Body of pancreas (tissue), 4 donors: ENCODE data around the gene DAB1. TPM values are rescaled to one million over a fixed set of nuclear protein-coding genes. Genes with fewer than 3 reads are reported as not detected.

Experiments used
- ATAC-seq: fragments of 150-250 bp; one replicate; pipeline ENCODE4 v1.9.1; 2016
- DNase-seq, 4 donors: peaks; one replicate each; pipeline ENCODE4 v3.0.0-alpha.2; 2019
- H3K27ac ChIP-seq, 4 donors: fragments of 200-600 bp; sonication (generic); 1 replicate in 3 of 4; 2 replicates in 1 of 4; pipeline versions ENCODE4 v1.5.1 to v1.6.1; 2016 to 2019; ENCODE audit warnings: mild to moderate bottlenecking in 1 of 4, mixed read lengths in 1 of 4, moderate library complexity in 1 of 4
- H3K27me3 ChIP-seq, 2 donors: fragments of 200-600 bp; sonication (generic); one replicate each; pipeline ENCODE4 v1.6.0; 2016; ENCODE audit warnings: mild to moderate bottlenecking in 1 of 2
- H3K36me3 ChIP-seq, 2 donors: fragments of 200-600 bp; sonication (generic); replicated peaks in 1 of 2; 2 replicates each; pipeline ENCODE4 v1.5.1; 2016; ENCODE audit warnings: low read depth in 2 of 2; ENCODE audit not compliant: insufficient read depth in 1 of 2
- H3K4me1 ChIP-seq: fragments of 200-600 bp; sonication (generic); one replicate; pipeline ENCODE4 v1.6.0; 2016
- H3K4me3 ChIP-seq, 2 donors: fragments of 200-600 bp; sonication (generic); 1 replicate in 1 of 2; 2 replicates in 1 of 2; pipeline ENCODE4 v1.5.1; 2016 to 2019
- H3K9me3 ChIP-seq, 3 donors: fragments of 200-600 bp; sonication (generic); 1 replicate in 2 of 3; 2 replicates in 1 of 3; pipeline ENCODE4 v1.5.1; 2016
- CTCF ChIP-seq, 7 experiments: fragments of 450-650 bp in 4 of 7; fragments of 200-600 bp in 3 of 7; sonication (generic) in 3 of 7; IDR thresholded peaks; one replicate each; pipeline ENCODE4 v1.5.1; 2016 to 2019; ENCODE audit warnings: antibody characterized with exemption in 7 of 7
- POLR2A ChIP-seq, 3 donors: fragments of 450-650 bp; IDR thresholded peaks; one replicate each; pipeline ENCODE4 v1.6.1; 2016; ENCODE audit warnings: antibody characterized with exemption in 3 of 3, mild to moderate bottlenecking in 2 of 3
- WGBS, 2 donors: methylation state at CpG; one replicate each; pipeline ENCODE4 v1.1.5; 2017; 5-methylcytosine and 5-hydroxymethylcytosine counted together
- intact Hi-C: fragments of 100-400 bp; cut with DNase I; formaldehyde crosslinking; loops from one replicate; pipeline ENCODE4 v1.15.1; 2023
- total RNA-seq, 2 donors: library from RNA; depleted of rRNA; stranded (reverse); fragments of >200 nt; gene quantifications; one replicate each; pipeline ENCODE4 v1.1.0, GENCODE V29; 2016

The DAB1 gene
- total RNA-seq, 2 donors from 2014 or later = under 0.01 TPM; not detected in 1

- TF ChIP-seq CTCF (IDR thresholded peaks at IDR 0.05) (no peak), POLR2A (IDR thresholded peaks at IDR 0.05) (no peak)
- no peaks in the 10 kb centered on the region for H3K9me3 ChIP-seq
- H3K4me1 ChIP-seq = no peaks in the 10 kb centered on the region
- H3K4me3 ChIP-seq = no peak overlapping the region
- H3K36me3 ChIP-seq = no peaks in the 10 kb centered on the region
- intact Hi-C loops = no loop called here
- no peaks in the 10 kb centered on the region for H3K27me3 ChIP-seq
- WGBS, 2 donors = 87 to 92% methylated on average over 3 of the region's 3 CpGs
- H3K27ac ChIP-seq = no peak overlapping the region
- no peak for ATAC-seq
- DNase-seq = no peak
Measured at GRCh38 chr1:57060451-57060850, 363.4 kb downstream of the DAB1 start.

GRCh38 chr1:57058652-57059501 lies 365.0 kb downstream of the DAB1 start:
- WGBS, 2 donors = 83 to 84% methylated on average over 6 of the region's 6 CpGs
- TF ChIP-seq CTCF (IDR thresholded peaks at IDR 0.05) = no peak
- no peak for TF ChIP-seq POLR2A (IDR thresholded peaks at IDR 0.05)
- intact Hi-C loops = no loop called here
- H3K4me3 ChIP-seq = no peak overlapping the region
- no peak for DNase-seq
- no peak overlapping the region for H3K27ac ChIP-seq
- H3K9me3 ChIP-seq = no peaks in the 10 kb centered on the region
- H3K27me3 ChIP-seq = no peaks in the 10 kb centered on the region
- H3K4me1 ChIP-seq = no peaks in the 10 kb centered on the region
- H3K36me3 ChIP-seq = no peaks in the 10 kb centered on the region
- no peak for ATAC-seq

GRCh38 chr1:57048856-57049255 lies 375.0 kb downstream of the DAB1 start:
- Histone ChIP-seq H3K4me1 (no peaks in the 10 kb centered on the region), H3K27me3 (no peaks in the 10 kb centered on the region), H3K4me3 (no peak overlapping the region), H3K36me3 (no peaks in the 10 kb centered on the region), H3K9me3 (no peaks in the 10 kb centered on the region), H3K27ac (no peak overlapping the region)
- no peak for TF ChIP-seq POLR2A (IDR thresholded peaks at IDR 0.05)
- TF ChIP-seq CTCF (IDR thresholded peaks at IDR 0.05) = no peak
- 66 to 70% methylated on average over 9 of the region's 9 CpGs for WGBS, 2 donors
- DNase-seq = no peak
- no peak for ATAC-seq
- intact Hi-C loops = no loop called here

GRCh38 chr1:57046462-57046861 lies 377.4 kb downstream of the DAB1 start:
- ATAC-seq = no peak
- Histone ChIP-seq H3K4me1 (no peaks in the 10 kb centered on the region), H3K36me3 (no peaks in the 10 kb centered on the region), H3K4me3 (no peak overlapping the region), H3K27ac (no peak overlapping the region), H3K27me3 (no peaks in the 10 kb centered on the region), H3K9me3 (no peaks in the 10 kb centered on the region)
- intact Hi-C loops = no loop called here
- WGBS, 2 donors = 46 to 50% methylated on average over 1 of the region's 1 CpG
- TF ChIP-seq POLR2A (IDR thresholded peaks at IDR 0.05) = no peak
- no peak for TF ChIP-seq CTCF (IDR thresholded peaks at IDR 0.05)
- no peak for DNase-seq

GRCh38 chr1:57041901-57042300 lies 382.0 kb downstream of the DAB1 start:
- H3K36me3 ChIP-seq = no peaks in the 10 kb centered on the region

More at GRCh38 chr1:57041901-57042300, 382.0 kb downstream of the DAB1 start:
- Histone ChIP-seq H3K27ac (no peak overlapping the region), H3K4me3 (no peak overlapping the region), H3K9me3 (no peaks in the 10 kb centered on the region), H3K4me1 (no peaks in the 10 kb centered on the region), H3K27me3 (no peaks in the 10 kb centered on the region)
- ATAC-seq (no peak), DNase-seq (no peak)
- intact Hi-C loops = no loop called here
- no peak for TF ChIP-seq POLR2A (IDR thresholded peaks at IDR 0.05)
- TF ChIP-seq CTCF (IDR thresholded peaks at IDR 0.05) = no peak
- WGBS, 2 donors = 60 to 62% methylated on average over 3 of the region's 3 CpGs
